GM18873 (cell line): ENCODE data around the gene MALSU1.
"Not testable (repeated sequence)": the region's sequence is repeated elsewhere in the genome, so short reads cannot be mapped to it uniquely, and the experiment has no call there.

Experiments
- ATAC-seq: cut with Tn5 transposase; IDR thresholded peaks from one replicate; pipeline ENCODE4 v1.9.1; 2021; ENCODE audit warnings: mild to moderate bottlenecking, moderate library complexity, moderate number of reproducible peaks; ENCODE audit not compliant: unreplicated experiment, low FRiP score

Gene MALSU1

GRCh38 chr7:23285657-23286646 lies 13.2 kb upstream of the MALSU1 start:
- no peak for ATAC-seq

GRCh38 chr7:23287612-23288011 lies 11.5 kb upstream of the MALSU1 start:
- ATAC-seq, result no peak

- ATAC-seq, result no peak
Observed at GRCh38 chr7:23290993-23291392, 8.1 kb upstream of the MALSU1 start.

GRCh38 chr7:23291957-23292560 lies 7.1 kb upstream of the MALSU1 start:
- ATAC-seq, result no peak

GRCh38 chr7:23292623-23293022 lies 6.5 kb upstream of the MALSU1 start:
- ATAC-seq, result no peak

- ATAC-seq, result no peak
Observed at GRCh38 chr7:23293500-23294073, 5.6 kb upstream of the MALSU1 start.

- no peak for ATAC-seq
Observed at GRCh38 chr7:23294549-23295400, 4.4 kb upstream of the MALSU1 start.

GRCh38 chr7:23295401-23295697 lies 3.8 kb upstream of the MALSU1 start:
- ATAC-seq, result no peak

GRCh38 chr7:23298141-23298881 lies 828 bp upstream of the MALSU1 start:
- no peak for ATAC-seq

GRCh38 chr7:23299770-23300300 lies 696 bp downstream of the MALSU1 start:
- no peak for ATAC-seq

GRCh38 chr7:23306936-23307521 lies 7.9 kb downstream of the MALSU1 start:
- no peak for ATAC-seq

- ATAC-seq, result no peak
Observed at GRCh38 chr7:23308754-23309153, 9.6 kb downstream of the MALSU1 start.

- not testable (repeated sequence) for ATAC-seq
Observed at GRCh38 chr7:23312141-23312540, 13.0 kb downstream of the MALSU1 start.

GRCh38 chr7:23315366-23315765 lies 16.2 kb downstream of the MALSU1 start:
- no peak for ATAC-seq

- no peak for ATAC-seq
Observed at GRCh38 chr7:23331132-23331531, 32.0 kb downstream of the MALSU1 start.

- ATAC-seq, result no peak
Observed at GRCh38 chr7:23332193-23332592, 33.1 kb downstream of the MALSU1 start.

- no peak for ATAC-seq
Observed at GRCh38 chr7:23332910-23333612, 33.9 kb downstream of the MALSU1 start.

GRCh38 chr7:23333671-23334246 lies 34.6 kb downstream of the MALSU1 start:
- no peak for ATAC-seq
